Right ventricle myocardium superior (tissue), 1 donor: Measurements from ENCODE around the gene PTPRG. TPM values are rescaled to one million over a fixed set of nuclear protein-coding genes. Genes with fewer than 3 reads are reported as not detected.

Source experiments
- ATAC-seq: fragments of 200-7000 bp; cut with Tn5 transposase; one replicate; pipeline ENCODE4 v1.9.1; 2020; ENCODE audit warnings: mild to moderate bottlenecking; ENCODE audit not compliant: poor library complexity
- DNase-seq: peaks from one replicate; pipeline ENCODE4 v3.0.0-alpha.2; 2020
- intact Hi-C: fragments of 100-400 bp; cut with DNase I; formaldehyde crosslinking; loops from one replicate; pipeline ENCODE4 v1.11.2; 2022
- total RNA-seq: library from RNA; stranded (reverse); fragmentation: NEBNext Ultra II Directional; extraction: Animal tissue kit (Norgen Biotek cat#: 25700); gene quantifications from one replicate; pipeline ENCODE4 v1.2.1, GENCODE V29; 2021
- donor health status: DM: no; HTN: yes; CAD: no; lungs with severe emphysema.

Gene PTPRG
- total RNA-seq, 1 donor from 2014 or later = 29.7 TPM

DNA sequence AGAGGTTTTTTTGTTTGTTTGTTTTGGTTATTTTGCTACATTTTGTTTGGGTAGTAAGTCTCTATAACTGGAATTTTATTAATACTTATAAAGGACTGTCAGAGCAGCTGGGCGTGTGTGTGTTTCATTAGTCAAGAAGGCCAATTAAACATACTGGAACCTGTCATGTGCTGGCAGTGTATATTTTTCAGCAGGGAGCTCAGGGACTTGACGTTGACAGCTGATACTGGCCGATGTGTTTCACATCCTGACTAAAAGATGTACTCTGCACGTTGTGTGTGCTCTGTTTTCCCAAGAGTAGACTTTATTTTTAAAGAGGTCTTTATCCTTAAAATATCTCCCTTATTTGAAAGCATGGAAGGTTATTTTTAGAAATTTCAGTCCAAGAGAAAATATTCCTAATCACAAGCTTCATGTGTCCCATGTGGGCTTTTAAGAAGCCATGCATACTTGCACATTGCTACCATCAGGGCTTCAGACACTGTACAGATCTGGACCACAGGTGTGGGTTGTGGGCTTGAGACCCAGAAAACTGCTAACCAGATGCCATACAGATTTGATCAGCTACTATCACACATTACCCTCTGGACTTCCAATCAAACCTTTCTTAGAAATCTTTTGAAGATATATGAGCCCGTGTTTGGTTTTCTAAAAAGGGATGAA is 676.0 kb downstream of the PTPRG start:
- DNase-seq (no peak), ATAC-seq (peak; percentile 81)
- intact Hi-C loops = no loop called here

DNA sequence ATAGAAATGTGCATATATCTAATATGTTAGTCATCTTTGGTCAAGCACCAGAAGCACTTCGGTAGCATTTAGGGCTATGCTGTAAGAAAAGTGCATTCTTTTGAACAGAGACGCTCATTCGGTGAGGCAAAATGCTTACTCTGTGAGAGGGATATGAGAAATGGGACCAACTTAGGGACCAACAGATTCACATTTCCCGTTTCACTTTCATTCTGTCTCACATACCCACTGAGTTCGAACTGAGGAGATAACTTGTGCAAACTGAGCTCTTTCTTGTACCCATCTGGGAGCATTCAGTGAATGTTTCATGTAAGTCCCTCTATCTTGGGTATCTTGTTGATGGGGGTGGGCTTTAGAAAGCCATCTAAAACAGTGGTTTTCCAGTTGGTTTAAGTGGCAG is 676.6 kb downstream of the PTPRG start:
- ATAC-seq (no peak), DNase-seq (no peak)
- intact Hi-C loops = no loop called here

GRCh38 chr3:62238431-62238830 is 677.1 kb downstream of the PTPRG start:
- intact Hi-C loops = no loop called here
- ATAC-seq = no peak
- DNase-seq = no peak

DNA sequence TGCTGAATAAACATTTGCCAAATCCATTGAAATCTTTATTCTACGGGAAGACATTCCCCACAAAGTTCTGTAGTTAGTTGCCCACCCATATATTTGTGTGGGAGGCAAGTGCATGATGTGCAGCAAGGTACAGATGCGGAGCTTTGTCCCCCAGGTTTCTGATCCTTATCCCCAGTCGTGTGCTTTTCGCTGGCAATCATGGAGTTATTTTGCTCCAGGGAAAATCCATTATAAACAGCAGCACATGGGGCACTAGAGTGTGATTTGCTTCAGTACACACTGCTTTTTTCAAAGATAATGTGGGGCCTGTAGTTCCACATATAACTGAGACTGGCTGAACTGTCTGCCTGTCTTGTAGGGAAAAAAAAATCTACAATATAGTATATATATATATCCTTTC is 679.9 kb downstream of the PTPRG start:
- no peak for ATAC-seq
- DNase-seq = no peak
- intact Hi-C loops = no loop called here

DNA sequence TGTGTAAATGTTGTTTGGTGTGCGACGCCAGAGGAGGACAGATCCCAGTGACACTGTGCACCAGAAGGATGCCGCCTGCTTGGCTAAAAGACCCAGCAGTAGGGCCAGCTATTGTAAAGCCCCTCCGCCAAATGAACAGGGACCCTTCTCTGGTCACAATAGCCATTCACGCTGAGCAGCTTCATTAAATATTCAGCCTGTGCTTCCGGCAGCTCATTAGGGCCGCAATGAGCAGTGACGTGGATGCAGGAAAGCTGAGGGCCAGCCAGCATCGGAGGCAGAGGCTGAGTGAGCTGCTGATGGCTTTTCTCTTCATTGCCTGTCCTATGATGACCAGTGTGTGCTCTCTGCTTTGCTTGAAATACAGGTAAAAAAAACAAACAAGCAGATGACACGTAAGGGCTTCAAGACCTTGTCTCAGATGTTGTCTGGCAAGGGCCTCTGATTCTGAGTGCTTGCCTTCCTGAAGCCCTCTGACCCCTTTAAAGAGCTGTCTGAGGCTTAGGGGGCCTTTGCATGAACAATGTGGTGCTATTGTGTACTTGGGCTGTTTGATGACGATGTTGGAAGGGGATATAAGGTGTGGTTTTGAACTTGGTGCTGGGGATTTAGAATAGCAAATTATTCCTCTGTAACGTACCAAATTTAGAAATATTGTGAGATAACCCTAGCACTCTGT is 681.6 kb downstream of the PTPRG start:
- ATAC-seq (no peak), DNase-seq (no peak)
- intact Hi-C loops = no loop called here

- ATAC-seq = no peak
- no peak for DNase-seq
- intact Hi-C loops = no loop called here
Observed at GRCh38 chr3:62246094-62246493, 684.7 kb downstream of the PTPRG start.

DNA sequence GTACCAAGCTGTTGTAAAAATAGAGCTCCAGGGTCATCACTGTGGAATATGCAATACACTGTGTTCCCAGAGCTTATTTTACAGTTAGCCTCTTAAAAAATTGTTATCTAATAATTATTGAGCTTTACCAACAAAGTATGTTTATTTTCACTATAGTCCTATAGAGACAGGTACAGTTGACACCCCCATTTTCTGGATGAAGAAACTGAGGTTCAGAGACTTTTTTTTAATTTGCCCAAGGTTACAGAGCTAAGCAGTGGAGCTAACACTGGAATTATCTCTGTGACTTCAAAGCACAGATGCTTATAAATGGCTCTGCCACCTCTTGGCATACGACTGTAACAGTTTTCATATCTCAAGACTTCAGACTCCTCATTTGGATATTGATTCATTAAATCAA is 685.6 kb downstream of the PTPRG start:
- DNase-seq = no peak
- ATAC-seq = no peak
- intact Hi-C loops = no loop called here

- DNase-seq (no peak), ATAC-seq (no peak)
- intact Hi-C loops = no loop called here
Observed at GRCh38 chr3:62248734-62249483, 687.5 kb downstream of the PTPRG start.

GRCh38 chr3:62249484-62249776 is 688.1 kb downstream of the PTPRG start:
- ATAC-seq (no peak), DNase-seq (no peak)
- intact Hi-C loops = no loop called here

DNA sequence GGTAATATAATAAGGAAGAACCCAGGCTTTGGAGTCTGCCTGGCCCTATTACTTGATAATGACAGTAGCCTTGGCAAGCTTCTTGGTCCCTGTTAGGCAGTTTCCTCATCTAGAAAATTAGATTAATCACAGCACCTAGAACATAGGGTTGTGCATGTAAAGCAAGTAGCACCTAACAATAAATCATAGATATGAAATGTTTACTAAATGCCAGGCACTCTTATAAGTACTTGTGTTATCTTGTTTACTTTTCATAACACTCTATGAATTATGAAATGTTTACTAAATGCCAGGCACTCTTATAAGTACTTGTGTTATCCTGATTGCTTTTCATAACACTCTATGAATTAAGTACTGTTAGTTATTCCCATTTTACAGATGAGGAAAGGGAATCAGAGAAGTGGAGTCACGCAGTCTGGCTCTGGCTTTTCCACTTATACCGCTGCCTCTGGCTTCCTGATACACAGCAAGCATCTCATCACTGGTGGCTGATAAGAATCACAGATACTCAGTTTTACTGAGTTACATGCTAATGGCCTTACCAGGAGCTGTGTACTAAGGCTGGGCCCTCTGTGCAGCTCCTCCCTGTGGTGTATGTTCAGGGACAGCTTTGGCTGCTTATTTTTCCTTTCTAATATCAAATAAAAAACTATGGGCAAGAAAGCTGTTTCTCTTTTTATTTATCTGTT is 688.6 kb downstream of the PTPRG start:
- intact Hi-C loops = no loop called here
- ATAC-seq = no peak
- DNase-seq = no peak

- intact Hi-C loops = no loop called here
- ATAC-seq (no peak), DNase-seq (no peak)
Observed at GRCh38 chr3:62252438-62253157, 691.2 kb downstream of the PTPRG start.

- ATAC-seq (no peak), DNase-seq (no peak)
- intact Hi-C loops = no loop called here
Observed at GRCh38 chr3:62253971-62254370, 692.6 kb downstream of the PTPRG start.

- intact Hi-C loops = no loop called here
- peak; percentile 61 for DNase-seq
- ATAC-seq = peak; percentile 96
Observed at GRCh38 chr3:62255758-62256157, 694.4 kb downstream of the PTPRG start.

GRCh38 chr3:62259924-62260323 is 698.6 kb downstream of the PTPRG start:
- ATAC-seq (no peak), DNase-seq (no peak)
- intact Hi-C loops = no loop called here

DNA sequence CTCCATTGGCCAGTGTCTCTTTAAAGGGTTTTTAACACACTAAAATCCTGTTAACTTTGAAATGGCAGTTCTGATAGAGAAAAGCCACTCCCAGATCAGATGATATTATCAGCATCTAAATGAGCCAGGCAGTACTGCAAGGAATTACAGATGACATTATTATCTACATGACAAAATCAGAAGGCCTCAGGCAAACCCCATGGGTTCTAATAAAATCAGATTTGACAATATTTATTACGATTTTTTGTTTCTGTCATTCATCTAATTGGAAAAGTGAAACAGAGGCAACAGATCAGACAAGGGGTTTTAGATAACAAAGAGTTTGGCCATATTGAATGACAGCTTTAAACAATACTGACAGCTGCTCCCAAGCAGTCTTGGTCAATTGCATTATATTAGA is 699.3 kb downstream of the PTPRG start:
- no peak for DNase-seq
- no peak for ATAC-seq
- intact Hi-C loops = no loop called here

DNA sequence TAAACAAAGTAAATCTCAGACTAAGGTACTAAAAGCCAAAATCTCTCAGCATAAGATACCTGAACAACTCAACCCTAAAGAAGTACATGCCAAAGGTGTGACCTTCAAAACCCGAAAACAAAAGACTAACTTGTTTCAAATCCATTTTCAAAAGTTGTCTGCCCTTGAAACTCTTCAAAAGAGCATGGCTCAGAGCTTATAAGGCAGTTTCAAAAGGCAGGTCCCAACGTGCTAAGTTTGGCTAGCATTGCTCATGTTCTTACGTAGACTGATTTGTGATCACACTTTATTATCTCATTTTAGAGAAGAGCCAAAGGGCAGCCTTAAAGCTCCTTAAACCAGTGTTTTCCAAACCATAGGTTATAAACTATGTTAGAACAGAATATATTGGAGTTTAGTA is 699.8 kb downstream of the PTPRG start:
- peak; percentile 69 for ATAC-seq
- DNase-seq = no peak
- intact Hi-C loops = no loop called here

- ATAC-seq = no peak
- DNase-seq = no peak
- intact Hi-C loops = no loop called here
Observed at GRCh38 chr3:62261736-62262135, 700.4 kb downstream of the PTPRG start.

GRCh38 chr3:62265528-62265927 is 704.2 kb downstream of the PTPRG start:
- no peak for ATAC-seq
- DNase-seq = no peak
- intact Hi-C loops = no loop called here

GRCh38 chr3:62266668-62267283 is 705.4 kb downstream of the PTPRG start:
- intact Hi-C loops = no loop called here
- DNase-seq = no peak
- ATAC-seq = no peak
